ENCODE data around the gene FLNB. TPM values are rescaled to one million over a fixed set of nuclear protein-coding genes. Genes with fewer than 3 reads are reported as not detected.

The FLNB gene
- total and polyA plus RNA-seq, 10 of the 15 experiments (the other 5 are each of a cell fraction or from before 2014, with no cell fraction given), result 13.6 to 51.8 (median 26.4) TPM

DNA sequence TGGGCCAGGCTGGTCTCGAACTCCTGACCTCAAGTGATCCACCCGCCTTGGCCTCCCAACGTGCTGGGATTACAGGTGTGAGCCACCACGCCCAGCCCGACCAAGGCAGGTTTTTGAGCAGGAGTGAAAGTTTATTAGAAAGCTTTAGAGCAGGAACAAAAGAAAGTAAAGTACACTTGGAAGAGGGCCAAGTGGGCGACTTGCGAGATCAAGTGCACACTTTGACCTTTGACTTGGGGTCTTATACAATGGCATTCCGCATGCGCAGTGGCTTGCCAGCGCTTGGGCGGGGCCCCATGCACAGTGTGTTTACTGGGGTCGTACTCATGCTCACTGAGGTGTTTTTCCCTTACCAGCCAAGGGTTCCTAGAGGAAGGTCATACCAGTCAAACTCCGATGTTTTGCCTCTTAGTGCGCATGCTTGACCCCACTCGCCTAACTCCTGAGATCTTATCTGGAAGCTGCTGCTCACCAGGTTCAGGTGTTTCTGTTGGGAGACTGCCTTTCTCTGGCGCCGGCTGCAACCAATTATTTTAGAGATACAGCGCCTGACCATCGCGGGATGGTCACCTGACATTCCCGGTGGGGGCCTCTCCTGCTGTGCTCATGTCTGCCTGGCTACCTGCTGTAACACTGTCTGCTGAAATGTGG lies 46.9 kb upstream of the FLNB start (continued):
- TF ChIP-seq WRNIP1 (IDR thresholded peaks at IDR 0.05; ENCODE audit: borderline replicate concordance, low read depth, low read length) (no peak), SIN3A (IDR thresholded peaks at IDR 0.05; ENCODE audit: low read depth, low read length) (no peak), RB1 (IDR thresholded peaks at IDR 0.05; ENCODE audit: borderline replicate concordance) (no peak), IKZF1 (conservative IDR thresholded peaks at IDR 0.05) (no peak), ZZZ3 (IDR thresholded peaks at IDR 0.05; ENCODE audit: control insufficient read depth, insufficient read length, low read depth) (no peak), CEBPB (IDR thresholded peaks at IDR 0.05; ENCODE audit: borderline replicate concordance in 1 of 2, low read depth in 2 of 2, low read length in 2 of 2) (no peak)

DNA sequence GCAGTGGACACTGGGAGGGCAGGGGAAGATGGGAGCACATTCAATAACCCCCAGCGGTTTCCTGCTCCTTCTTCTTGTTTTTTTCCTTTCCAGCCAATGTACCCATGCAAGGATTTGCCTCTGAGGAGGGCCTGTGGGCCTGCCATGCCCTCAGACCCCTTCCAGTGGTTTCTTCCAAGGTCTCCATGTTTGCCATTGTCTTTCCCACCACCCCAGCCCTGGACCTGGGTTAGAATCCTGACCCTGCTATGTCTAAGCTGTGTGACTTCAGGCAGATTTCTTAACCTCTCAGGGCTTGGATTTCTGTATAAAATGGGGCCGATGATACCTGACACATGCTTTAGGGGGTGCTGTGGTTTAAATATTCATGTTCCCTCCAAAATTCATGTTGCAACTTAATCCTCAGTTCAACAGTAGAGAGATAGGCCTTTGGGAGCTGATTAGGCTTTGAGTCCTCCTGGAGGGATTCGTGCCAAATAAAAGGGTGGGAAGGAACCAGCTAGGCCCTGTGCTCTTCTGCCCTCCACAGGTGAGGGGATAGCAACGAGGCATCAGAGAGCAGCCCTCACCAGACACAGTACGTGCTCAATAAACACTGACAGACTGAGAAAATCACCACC lies 46.3 kb upstream of the FLNB start:
- no peaks in the 10 kb centered on the region; the same call in 2 of the 3 replicates for H3K9me3 ChIP-seq (replicated peaks; ENCODE audit: control insufficient read depth, insufficient read depth, low read length)
- no peak overlapping the region for H3K4me3 ChIP-seq
- no peaks in the 10 kb centered on the region for H3K36me3 ChIP-seq (ENCODE audit: control insufficient read depth in 2 of 2, insufficient read depth in 2 of 2, low read length in 1 of 2)
- no peak for FAIRE-seq
- RAD21 ChIA-PET (ENCODE audit: unreplicated experiment), result interaction anchor here (0.8 to 2.9 kb wide), 14 partner anchors 10 to 273 kb away, joined by 3 to 11 read pairs (median 4); no protein-coding TSS in a partner anchor
- SMC1A ChIA-PET (ENCODE audit: uncharacterized antibody, unreplicated experiment), result interaction anchor here (0.5 to 3.1 kb wide), 29 partner anchors 9 to 226 kb away, joined by 3 to 19 read pairs (median 4); no protein-coding TSS in a partner anchor
- peak; percentile 57 for ATAC-seq
- no peaks in the 10 kb centered on the region for H3K79me2 ChIP-seq (ENCODE audit: control insufficient read depth, insufficient read depth, low read length)
- CTCF ChIA-PET, result interaction anchor here (0.8 to 5.7 kb wide), 27 partner anchors 9 to 564 kb away, joined by 3 to 21 read pairs (median 5); partner anchors contain the start of genes FLNB, HTD2 and RPP14
- intact Hi-C loops (cut with micrococcal nuclease; ENCODE audit: unreplicated experiment) (loop anchor here (5.0 kb wide), 1 partner anchor 215 kb away; no protein-coding TSS in a partner anchor), in situ Hi-C loops (cut with MboI) (no loop called here)
- TF ChIP-seq USF2 (IDR thresholded peaks at IDR 0.05; ENCODE audit: borderline replicate concordance, low read depth, low read length) (no peak), JUNB (IDR thresholded peaks at IDR 0.05) (no peak), CTCF (IDR thresholded peaks at IDR 0.05 in 2 of 3, conservative IDR thresholded peaks at IDR 0.05 in 1 of 3; ENCODE audit: control insufficient read depth in 2 of 3, extremely low read depth in 1 of 3, insufficient read depth in 1 of 3, low read depth in 3 of 3, low read length in 3 of 3) (peak; percentile 28 to 49 (median 40); a peak in 4 of 6 replicates), RAD21 (IDR thresholded peaks at IDR 0.05; ENCODE audit: insufficient read depth, low read depth, low read length) (peak; percentile 61), NFXL1 (IDR thresholded peaks at IDR 0.05; ENCODE audit: borderline replicate concordance) (peak; percentile 75; the same call in 1 of the 2 replicates), SMARCA5 (IDR thresholded peaks at IDR 0.05) (peak; percentile 90), FOXK2 (IDR thresholded peaks at IDR 0.05) (no peak), STAT3 (IDR thresholded peaks at IDR 0.05; ENCODE audit: low read depth, low read length) (no peak), KLF5 (IDR thresholded peaks at IDR 0.05; ENCODE audit: partially characterized antibody) (no peak)
- TF ChIP-seq, protein P1, sequence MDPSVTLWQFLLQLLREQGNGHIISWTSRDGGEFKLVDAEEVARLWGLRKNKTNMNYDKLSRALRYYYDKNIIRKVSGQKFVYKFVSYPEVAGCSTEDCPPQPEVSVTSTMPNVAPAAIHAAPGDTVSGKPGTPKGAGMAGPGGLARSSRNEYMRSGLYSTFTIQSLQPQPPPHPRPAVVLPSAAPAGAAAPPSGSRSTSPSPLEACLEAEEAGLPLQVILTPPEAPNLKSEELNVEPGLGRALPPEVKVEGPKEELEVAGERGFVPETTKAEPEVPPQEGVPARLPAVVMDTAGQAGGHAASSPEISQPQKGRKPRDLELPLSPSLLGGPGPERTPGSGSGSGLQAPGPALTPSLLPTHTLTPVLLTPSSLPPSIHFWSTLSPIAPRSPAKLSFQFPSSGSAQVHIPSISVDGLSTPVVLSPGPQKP (IDR thresholded peaks at IDR 0.05; ENCODE audit: low read depth, low read length), result no peak
- TF ChIP-seq, protein P2, sequence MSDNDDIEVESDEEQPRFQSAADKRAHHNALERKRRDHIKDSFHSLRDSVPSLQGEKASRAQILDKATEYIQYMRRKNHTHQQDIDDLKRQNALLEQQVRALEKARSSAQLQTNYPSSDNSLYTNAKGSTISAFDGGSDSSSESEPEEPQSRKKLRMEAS (IDR thresholded peaks at IDR 0.05; ENCODE audit: low read depth, low read length), result no peak
- no peak overlapping the region for H3K9ac ChIP-seq (ENCODE audit: control insufficient read depth, insufficient read depth, low read length)
- no TSS peak for BruUV-seq (replicated peaks)
- peaks cover 14% of the 10 kb centered on the region for H3K4me1 ChIP-seq (ENCODE audit: control insufficient read depth, insufficient read depth, low read length)
- POLR2A ChIA-PET, result interaction anchor here (1.0 kb wide), 1 partner anchor 10 kb away, joined by 3 read pairs; no protein-coding TSS in a partner anchor
- H3K27me3 ChIP-seq (replicated peaks in 1 of 2; ENCODE audit: control insufficient read depth in 2 of 2, insufficient read depth in 2 of 2, low read length in 1 of 2), result no peaks in the 10 kb centered on the region
- H3K4me2 ChIP-seq (ENCODE audit: control insufficient read depth, insufficient read depth), result no peak overlapping the region
- 50% methylated on average over 5 of the region's 5 CpGs for WGBS (ENCODE audit: insufficient coverage, insufficient replicate concordance, low lambda C conversion rate, missing lambda C conversion rate)
- H2AFZ ChIP-seq (ENCODE audit: control insufficient read depth, low read depth, low read length), result no peak overlapping the region
- H4K20me1 ChIP-seq (ENCODE audit: control insufficient read depth, insufficient read depth), result no peaks in the 10 kb centered on the region
- H3K27ac ChIP-seq (ENCODE audit: control insufficient read depth, insufficient read depth), result no peak overlapping the region
- no peak for DNase-seq (ENCODE audit: low read depth, low spot score)

Measured in GM12878 (cell line).